Esophagus muscularis mucosa (tissue), 4 donors: ENCODE data around the gene FOXE1.

Experiments used
- EP300 ChIP-seq: sonication (generic); formaldehyde crosslinking; IDR thresholded peaks from one replicate; pipeline ENCODE4 v1.6.1; 2017; ENCODE audit warnings: antibody characterized with exemption
- POLR2A ChIP-seq: fragments of 450-650 bp; IDR thresholded peaks from one replicate; pipeline ENCODE4 v1.6.1; 2017; ENCODE audit warnings: antibody characterized with exemption, moderate library complexity, mild to moderate bottlenecking, low read depth
- POLR2AphosphoS5 ChIP-seq, 2 donors: sonication (generic); formaldehyde crosslinking; IDR thresholded peaks; one replicate each; pipeline ENCODE4 v1.6.1; 2017; ENCODE audit warnings: antibody characterized with exemption in 2 of 2
- TF ChIP-seq, protein P1 (sequence below), 3 experiments: fragments of 200-600 bp in 2 of 3; fragments of 450-650 bp in 1 of 3; sonication (generic) in 2 of 3; IDR thresholded peaks; one replicate each; pipeline ENCODE4 v1.5.1; 2017 to 2019; ENCODE audit warnings: antibody characterized with exemption in 3 of 3, mild to moderate bottlenecking in 2 of 3, moderate library complexity in 1 of 3

DNA sequence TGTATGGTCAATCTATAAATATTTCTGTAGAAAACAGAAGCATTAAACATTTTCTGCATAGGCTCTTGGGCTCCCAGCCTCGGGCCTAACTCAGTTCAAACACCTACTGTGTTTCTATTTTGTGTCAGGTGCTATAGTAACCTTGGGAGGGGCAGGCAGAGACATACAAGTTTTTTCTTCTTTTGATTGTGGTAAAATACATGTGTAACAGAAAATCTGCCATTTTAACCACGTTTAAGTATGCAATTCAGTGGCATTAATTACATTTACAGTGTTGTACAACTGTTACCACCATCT, 40.8 kb upstream of the FOXE1 start:
- TF ChIP-seq, protein P1, sequence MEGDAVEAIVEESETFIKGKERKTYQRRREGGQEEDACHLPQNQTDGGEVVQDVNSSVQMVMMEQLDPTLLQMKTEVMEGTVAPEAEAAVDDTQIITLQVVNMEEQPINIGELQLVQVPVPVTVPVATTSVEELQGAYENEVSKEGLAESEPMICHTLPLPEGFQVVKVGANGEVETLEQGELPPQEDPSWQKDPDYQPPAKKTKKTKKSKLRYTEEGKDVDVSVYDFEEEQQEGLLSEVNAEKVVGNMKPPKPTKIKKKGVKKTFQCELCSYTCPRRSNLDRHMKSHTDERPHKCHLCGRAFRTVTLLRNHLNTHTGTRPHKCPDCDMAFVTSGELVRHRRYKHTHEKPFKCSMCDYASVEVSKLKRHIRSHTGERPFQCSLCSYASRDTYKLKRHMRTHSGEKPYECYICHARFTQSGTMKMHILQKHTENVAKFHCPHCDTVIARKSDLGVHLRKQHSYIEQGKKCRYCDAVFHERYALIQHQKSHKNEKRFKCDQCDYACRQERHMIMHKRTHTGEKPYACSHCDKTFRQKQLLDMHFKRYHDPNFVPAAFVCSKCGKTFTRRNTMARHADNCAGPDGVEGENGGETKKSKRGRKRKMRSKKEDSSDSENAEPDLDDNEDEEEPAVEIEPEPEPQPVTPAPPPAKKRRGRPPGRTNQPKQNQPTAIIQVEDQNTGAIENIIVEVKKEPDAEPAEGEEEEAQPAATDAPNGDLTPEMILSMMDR (IDR thresholded peaks at IDR 0.05), result no peak
- TF ChIP-seq POLR2AphosphoS5 (IDR thresholded peaks at IDR 0.05) (no peak), EP300 (no peak), POLR2A (no peak)
